AG09319 (cell line): ENCODE measurements around the gene HOXB6.

ENCODE experiments used
- DNase-seq: peaks from one replicate; pipeline ENCODE4 v3.0.0-alpha.2; 2010; ENCODE audit warnings: low read depth; ENCODE audit errors: extremely low read depth
- CTCF ChIP-seq: IDR thresholded peaks from 2 replicates; pipeline ENCODE4 v1.5.1; 2011; ENCODE audit warnings: low read depth, mild to moderate bottlenecking, inconsistent platforms, low read length, moderate library complexity

The HOXB6 gene

GRCh38 chr17:48576479-48577309 is 28.1 kb downstream of the HOXB6 start:
- no peak for DNase-seq
- TF ChIP-seq CTCF: no peak

GRCh38 chr17:48575673-48576478 is 28.9 kb downstream of the HOXB6 start:
- no peak for DNase-seq
- TF ChIP-seq CTCF: no peak

- DNase-seq: no peak
- no peak for TF ChIP-seq CTCF
Observed at GRCh38 chr17:48575066-48575582, 29.7 kb downstream of the HOXB6 start.

- TF ChIP-seq CTCF: no peak
- no peak for DNase-seq
Observed at GRCh38 chr17:48574505-48575065, 30.2 kb downstream of the HOXB6 start.

GRCh38 chr17:48571826-48572417 is 32.9 kb downstream of the HOXB6 start:
- DNase-seq: no peak
- TF ChIP-seq CTCF: no peak

- no peak for TF ChIP-seq CTCF
- no peak for DNase-seq
Observed at GRCh38 chr17:48571024-48571818, 33.6 kb downstream of the HOXB6 start.
